GM21360 (cell line): Measurements from ENCODE around the gene RASGEF1C.

Source experiments
- ATAC-seq: cut with Tn5 transposase; IDR thresholded peaks from one replicate; pipeline ENCODE4 v1.9.1; 2021; ENCODE audit warnings: mild to moderate bottlenecking, moderate library complexity; ENCODE audit not compliant: unreplicated experiment

The RASGEF1C gene

DNA sequence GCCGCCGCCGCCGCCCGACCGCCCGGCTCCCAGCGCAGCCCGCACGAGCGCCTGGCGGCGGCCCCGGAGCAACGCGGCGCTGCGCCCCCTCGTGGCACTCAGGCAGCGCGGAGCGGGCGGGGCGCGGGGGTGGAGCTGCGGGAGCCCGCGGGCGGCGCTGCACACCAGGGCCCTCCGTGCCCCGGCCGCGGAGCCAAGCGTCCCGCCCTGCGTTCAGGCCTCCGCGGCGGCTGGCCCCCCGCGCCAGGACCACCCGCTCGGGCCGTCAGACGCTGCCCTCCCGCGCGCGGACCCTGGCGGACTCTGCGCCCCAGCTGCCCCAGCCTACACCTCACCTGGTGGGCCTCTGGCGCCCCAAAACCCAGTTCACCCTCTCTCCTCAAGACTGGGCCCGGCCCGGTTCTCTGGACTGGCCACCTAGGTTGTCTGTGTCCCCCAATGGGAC is at the start of gene RASGEF1C:
TSS of gene RASGEF1C (minus strand) at position 75 of the 445 bp plus-strand sequence. CDS start 71,159 bp downstream, outside the sequence.
- ATAC-seq, result peak; percentile 75

DNA sequence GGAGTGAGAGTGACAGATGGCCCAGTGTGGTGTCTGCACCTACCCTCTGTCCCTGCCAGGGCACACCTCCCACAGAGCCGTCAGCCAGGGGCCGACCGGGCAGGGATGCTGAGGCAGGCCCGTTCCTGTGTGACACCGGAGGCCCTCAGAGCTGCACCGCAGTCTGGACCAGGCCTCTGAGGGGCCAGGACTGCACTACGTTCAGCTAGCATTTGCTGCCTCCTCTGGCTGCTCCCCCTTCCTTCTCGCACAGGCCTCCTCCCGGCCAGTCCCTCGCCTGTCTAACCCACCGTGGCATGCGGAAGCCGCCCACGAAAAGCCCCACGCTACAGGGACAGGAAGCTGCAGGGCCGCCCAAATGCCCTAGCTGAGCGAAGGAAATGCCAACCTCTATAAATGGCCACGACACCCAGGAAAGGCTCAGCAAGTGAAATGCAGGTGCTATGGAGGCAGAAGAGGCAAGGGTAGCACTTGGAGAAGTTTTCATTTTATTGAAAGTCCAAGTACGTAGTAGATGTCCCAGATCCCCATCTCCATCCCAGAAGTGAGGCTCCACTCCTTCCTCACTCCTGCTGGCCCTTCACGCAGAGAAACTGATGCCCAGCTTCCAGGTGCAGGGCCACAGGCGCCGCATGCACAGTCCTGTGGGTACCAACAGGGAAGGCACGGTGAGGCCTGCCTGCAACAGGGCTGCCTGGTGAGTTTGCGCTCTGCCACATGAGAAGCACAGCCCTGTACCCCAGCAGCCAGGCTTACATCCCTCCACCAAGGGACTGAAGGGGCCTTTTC is 44.2 kb upstream of the RASGEF1C start:
- ATAC-seq, result no peak

GRCh38 chr5:180251887-180252286 is 42.9 kb upstream of the RASGEF1C start:
- ATAC-seq, result no peak

DNA sequence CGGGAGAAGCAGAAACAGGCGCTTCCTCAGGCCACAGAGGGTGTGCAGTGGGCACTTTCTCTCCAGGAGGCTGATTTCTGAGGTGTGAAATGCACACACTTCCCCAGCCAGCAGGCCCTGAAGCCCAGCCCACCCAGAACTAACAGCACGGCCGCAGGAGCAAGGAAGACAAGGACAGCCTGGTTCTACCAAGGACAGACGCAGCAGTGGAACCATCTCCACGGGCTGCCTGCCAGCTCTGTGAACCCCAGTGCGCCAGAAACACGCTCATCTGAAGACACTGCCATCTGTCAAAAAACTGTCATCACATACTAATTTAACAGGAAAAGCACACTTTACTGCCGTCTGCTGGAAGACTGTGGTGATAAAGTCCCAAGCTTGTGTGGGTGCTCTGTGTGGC is 42.1 kb upstream of the RASGEF1C start:
- no peak for ATAC-seq

GRCh38 chr5:180250329-180250728 is 41.3 kb upstream of the RASGEF1C start:
- ATAC-seq, result no peak

DNA sequence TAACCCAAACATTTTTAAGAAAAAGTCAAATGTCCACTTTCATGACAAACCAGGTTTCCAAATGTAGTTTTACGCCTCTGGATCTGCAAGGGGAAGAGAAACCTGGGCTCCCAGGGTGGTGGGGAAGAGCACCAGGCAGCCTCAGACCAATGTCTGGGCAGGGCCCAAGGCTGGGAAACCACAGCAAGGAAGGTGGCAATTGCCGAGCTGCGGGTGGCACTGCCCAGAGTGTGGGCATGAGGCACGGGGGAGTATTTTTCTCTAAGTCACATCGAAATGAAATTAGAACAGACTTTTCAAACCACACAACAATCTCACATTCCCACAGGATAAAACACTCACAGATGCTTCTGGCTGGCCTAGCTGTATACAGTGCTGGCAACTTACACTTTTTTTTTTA is 32.6 kb upstream of the RASGEF1C start:
- ATAC-seq, result no peak

- ATAC-seq, result no peak
Measured at GRCh38 chr5:180238631-180239030, 29.6 kb upstream of the RASGEF1C start.

- ATAC-seq, result no peak
Measured at GRCh38 chr5:180235846-180236245, 26.8 kb upstream of the RASGEF1C start.

DNA sequence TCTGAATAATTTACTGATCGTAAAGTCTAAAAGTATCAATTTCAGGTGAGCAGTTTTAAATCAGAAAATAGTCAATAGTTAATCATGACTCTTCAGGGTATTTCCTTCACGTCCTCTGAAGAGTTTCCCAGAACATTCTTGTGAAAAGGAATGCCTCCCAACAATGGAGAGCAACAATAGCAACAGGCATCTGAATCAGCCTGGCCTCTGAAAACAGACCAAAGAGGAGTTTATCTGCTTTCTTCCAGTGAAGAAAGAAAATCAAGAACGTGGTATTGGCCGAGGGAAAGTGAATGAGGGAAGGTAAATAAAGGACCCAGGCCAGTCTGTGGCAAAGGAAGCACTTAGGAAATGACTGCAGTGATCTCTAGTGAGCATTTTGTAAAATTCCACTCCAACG is 26.1 kb upstream of the RASGEF1C start:
- ATAC-seq, result no peak

DNA sequence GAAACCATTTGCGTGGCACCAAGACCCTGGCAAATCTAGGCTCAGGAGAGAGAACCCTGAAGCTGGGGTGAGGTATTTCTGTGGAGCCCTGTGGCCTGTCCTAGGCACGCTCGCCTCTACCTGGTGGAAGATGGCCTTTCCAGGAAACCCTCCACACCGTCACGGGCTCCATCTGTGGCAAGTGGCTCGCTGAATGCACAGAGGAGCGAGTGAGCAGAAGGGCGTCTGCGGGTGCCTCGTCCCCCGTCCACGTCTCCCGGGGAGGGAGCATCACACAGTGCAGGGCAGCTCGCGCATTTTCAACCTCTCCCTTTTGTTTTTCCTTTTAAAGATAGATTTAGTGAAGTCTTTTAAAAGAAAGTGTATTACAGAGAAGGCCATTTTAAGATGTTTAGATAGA is 25.3 kb upstream of the RASGEF1C start:
- no peak for ATAC-seq

DNA sequence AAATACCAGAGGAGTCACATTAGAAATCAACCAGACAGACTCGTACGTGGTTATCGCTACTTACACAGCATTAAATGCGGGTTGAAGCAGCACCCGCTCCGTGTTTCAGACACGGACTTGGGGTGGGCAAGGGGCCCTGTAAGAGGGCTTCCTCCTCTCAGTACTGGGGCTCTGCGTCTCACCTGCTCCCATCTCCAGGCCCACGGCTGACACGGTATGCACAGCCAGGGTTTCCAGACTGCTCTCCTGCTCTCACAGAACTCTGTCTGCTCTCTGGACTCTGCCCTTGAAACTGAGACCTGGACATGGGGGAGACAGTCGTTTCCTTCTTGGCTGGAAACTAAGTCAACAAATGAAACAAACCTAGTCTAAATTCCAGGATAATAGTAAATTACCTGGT is 24.7 kb upstream of the RASGEF1C start:
- no peak for ATAC-seq

GRCh38 chr5:180230017-180230416 is 21.0 kb upstream of the RASGEF1C start:
- ATAC-seq, result no peak

DNA sequence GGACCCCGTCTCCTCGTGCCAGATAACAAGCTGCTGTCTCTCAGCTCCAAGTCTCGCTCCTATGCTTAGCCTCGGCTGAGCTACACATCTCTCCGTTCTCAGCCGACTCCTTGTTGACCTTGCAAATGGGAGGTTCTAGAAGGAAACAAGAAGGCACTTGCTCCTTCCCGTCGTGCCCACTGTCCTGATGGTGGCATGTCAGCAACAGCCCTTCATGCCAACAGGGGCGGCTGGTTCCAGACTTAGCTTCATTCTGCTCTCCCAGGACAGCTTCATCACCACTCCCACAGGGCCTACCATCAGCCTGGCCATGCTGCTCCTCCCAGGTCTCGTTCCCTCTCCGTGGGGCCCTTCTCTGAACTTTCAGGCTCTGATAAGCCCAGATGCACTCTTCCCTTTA is 13.0 kb upstream of the RASGEF1C start:
- no peak for ATAC-seq

DNA sequence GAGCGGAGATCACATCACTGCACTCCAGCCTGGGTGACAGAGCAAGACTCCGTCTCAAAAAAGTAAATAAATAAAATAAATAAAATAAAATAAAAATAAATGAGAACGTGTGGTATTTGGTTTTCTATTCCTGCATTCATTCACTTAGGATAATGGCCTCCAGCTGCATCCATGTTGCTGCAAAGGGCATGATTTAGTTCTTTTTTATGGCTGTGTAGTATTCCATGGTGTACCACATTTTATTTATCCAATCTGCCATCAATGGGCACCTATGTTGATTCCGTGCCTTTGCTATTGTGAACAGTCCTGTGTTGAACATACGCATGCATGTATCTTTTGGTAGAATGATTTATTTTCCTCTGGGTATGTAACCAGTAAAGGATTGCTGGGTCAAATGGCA is 8.8 kb upstream of the RASGEF1C start:
- ATAC-seq, result no peak

DNA sequence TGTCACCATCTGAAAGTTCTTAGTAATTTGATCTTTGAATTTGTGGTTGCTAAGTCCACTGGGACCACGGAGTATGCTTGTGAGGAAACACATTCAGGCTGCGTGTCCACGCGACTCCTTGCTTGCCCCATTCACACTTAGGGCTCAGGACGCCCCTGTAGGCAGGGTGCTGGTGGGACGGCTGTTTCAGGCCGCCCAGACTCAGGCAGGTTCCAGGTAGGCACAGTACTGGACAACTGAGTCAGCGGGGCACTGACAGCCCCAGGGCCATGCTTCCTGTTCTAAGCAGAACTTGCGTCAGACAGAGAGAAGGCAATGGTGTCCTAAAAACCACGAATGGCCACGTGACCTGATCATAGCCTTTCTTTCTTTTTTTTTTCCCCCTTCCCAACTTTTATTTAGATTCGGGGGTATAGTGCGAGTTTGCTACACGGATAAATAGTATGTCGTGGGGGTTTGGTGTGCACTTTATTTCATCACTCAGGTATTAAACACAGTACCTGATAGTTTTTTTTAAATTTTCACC is 7.7 kb upstream of the RASGEF1C start:
- ATAC-seq, result no peak

GRCh38 chr5:180215783-180216630 is 7.0 kb upstream of the RASGEF1C start:
- ATAC-seq, result no peak

- ATAC-seq, result no peak
Measured at GRCh38 chr5:180214870-180215770, 6.1 kb upstream of the RASGEF1C start.

GRCh38 chr5:180213657-180214207 is 4.7 kb upstream of the RASGEF1C start:
- ATAC-seq, result no peak

DNA sequence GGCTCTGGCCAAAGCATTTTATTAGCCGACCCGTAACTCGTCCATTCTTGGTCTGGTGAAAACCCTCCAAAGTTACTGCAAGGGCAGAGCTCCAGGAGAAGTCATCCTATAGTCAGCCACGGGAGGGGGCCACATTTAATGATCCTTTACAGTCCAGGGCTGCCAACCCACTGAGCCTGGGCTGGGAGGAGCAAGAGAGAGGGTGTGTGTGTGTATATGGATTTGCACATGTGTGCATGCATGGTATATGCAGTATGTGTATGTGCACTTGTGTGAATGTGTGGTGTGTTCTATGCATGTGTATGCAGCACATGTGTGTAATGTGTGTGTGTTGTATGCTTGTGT is 4.2 kb upstream of the RASGEF1C start:
- ATAC-seq, result no peak
